ENCODE results near the gene A3GALT2.

DNA sequence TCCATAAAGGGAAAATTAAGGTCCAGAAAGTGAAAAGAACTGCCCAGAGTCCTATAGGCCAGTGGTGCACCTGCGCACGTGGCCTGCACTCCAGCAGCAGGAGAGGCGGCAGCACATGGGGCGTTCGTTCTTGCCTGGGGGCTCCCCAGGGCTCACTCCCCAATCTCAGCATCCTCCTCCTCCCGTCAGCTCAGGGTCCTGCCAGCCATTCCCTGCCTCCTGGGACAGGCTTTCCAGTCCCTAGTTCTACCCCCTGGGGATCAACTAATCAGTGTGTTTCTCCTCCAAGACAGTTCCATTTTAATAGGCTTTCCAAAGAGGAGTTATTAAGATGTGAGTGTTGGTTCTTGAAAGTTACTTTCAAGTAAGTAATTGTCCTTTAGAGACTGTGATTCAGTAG is 1.2 kb upstream of the A3GALT2 start:
- no peak for TF ChIP-seq SUZ12 (IDR thresholded peaks at IDR 0.05)
- TF ChIP-seq FOXA1 (IDR thresholded peaks at IDR 0.05), result no peak
- TF ChIP-seq BHLHE40 (IDR thresholded peaks at IDR 0.05; ENCODE audit: borderline replicate concordance), result no peak
- TF ChIP-seq, protein P1, sequence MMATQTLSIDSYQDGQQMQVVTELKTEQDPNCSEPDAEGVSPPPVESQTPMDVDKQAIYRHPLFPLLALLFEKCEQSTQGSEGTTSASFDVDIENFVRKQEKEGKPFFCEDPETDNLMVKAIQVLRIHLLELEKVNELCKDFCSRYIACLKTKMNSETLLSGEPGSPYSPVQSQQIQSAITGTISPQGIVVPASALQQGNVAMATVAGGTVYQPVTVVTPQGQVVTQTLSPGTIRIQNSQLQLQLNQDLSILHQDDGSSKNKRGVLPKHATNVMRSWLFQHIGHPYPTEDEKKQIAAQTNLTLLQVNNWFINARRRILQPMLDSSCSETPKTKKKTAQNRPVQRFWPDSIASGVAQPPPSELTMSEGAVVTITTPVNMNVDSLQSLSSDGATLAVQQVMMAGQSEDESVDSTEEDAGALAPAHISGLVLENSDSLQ (IDR thresholded peaks at IDR 0.05), result no peak
- TF ChIP-seq ZNF384 (IDR thresholded peaks at IDR 0.05), result no peak
- no peak for TF ChIP-seq FOXM1 (IDR thresholded peaks at IDR 0.05; ENCODE audit: borderline replicate concordance)
- TF ChIP-seq TARDBP (IDR thresholded peaks at IDR 0.05), result no peak
- TF ChIP-seq NFRKB (IDR thresholded peaks at IDR 0.05), result no peak
- no peak for TF ChIP-seq ELF4 (IDR thresholded peaks at IDR 0.05)
- no peak for TF ChIP-seq LEF1 (IDR thresholded peaks at IDR 0.05; ENCODE audit: borderline replicate concordance)
- TF ChIP-seq SP1 (IDR thresholded peaks at IDR 0.05), result no peak
- TF ChIP-seq L3MBTL2 (conservative IDR thresholded peaks at IDR 0.05), result no peak
- no peak for TF ChIP-seq ARNT (IDR thresholded peaks at IDR 0.05)

Measured in HEK293T (cell line).